PC-3 (cell line): ENCODE data around the gene SNX32. TPM values are rescaled to one million over a fixed set of nuclear protein-coding genes. Genes with fewer than 3 reads are reported as not detected.

Experiments
- ATAC-seq: fragments of 200-7000 bp; cut with Tn5 transposase; 2 replicates; pipeline ENCODE4 v1.9.1; 2020; ENCODE audit warnings: mild to moderate bottlenecking, moderate library complexity
- BruUV-seq: library from RNA; stranded (reverse); fragments of 400-500 nt; replicated peaks from 2 replicates; lab custom pipeline; 2021; lab: Mats Ljungman, UMichigan
- CTCF ChIA-PET: fragments of 300-600 bp; sonication (Branson Sonifier 250); formaldehyde crosslinking; loops from one replicate; lab custom pipeline; 2022; ENCODE audit warnings: antibody characterized with exemption; lab: Charles Lee
- POLR2A ChIA-PET: fragments of 300-600 bp; sonication (Branson Sonifier 250); formaldehyde crosslinking; loops from one replicate; lab custom pipeline; 2022; ENCODE audit warnings: antibody characterized with exemption; ENCODE audit not compliant: unreplicated experiment; lab: Charles Lee
- DNase-seq: peaks from one replicate; pipeline ENCODE4 v3.0.0-alpha.2; 2015
- H2AFZ ChIP-seq: fragments of 300-600 bp; sonication (generic); 2 replicates; pipeline ENCODE4 v1.6.0; 2016; ENCODE audit warnings: antibody characterized with exemption, low read length
- H3F3A ChIP-seq: fragments of 300-600 bp; sonication (generic); one replicate; pipeline ENCODE4 v1.6.0; 2017; ENCODE audit warnings: antibody characterized with exemption, low read length, control low read depth, mild to moderate bottlenecking; ENCODE audit not compliant: unreplicated experiment
- H3K27ac ChIP-seq: fragments of 300-600 bp; sonication (generic); 2 replicates; pipeline ENCODE4 v1.5.1; 2016; ENCODE audit warnings: mild to moderate bottlenecking, low read length
- H3K27me3 ChIP-seq: fragments of 300-600 bp; sonication (generic); 2 replicates; pipeline ENCODE4 v1.6.1; 2016; ENCODE audit warnings: low read length, mixed read lengths
- H3K36me3 ChIP-seq: fragments of 300-600 bp; sonication (generic); 2 replicates; pipeline ENCODE4 v1.6.1; 2016; ENCODE audit warnings: low read depth, mixed run types, low read length, mixed read lengths
- H3K4me1 ChIP-seq: fragments of 300-600 bp; sonication (generic); 2 replicates; pipeline ENCODE4 v1.5.1; 2016; ENCODE audit warnings: low read length; ENCODE audit not compliant: insufficient read depth
- H3K4me2 ChIP-seq: fragments of 300-600 bp; sonication (generic); 2 replicates; pipeline ENCODE4 v1.6.0; 2016; ENCODE audit warnings: low read length
- H3K4me3 ChIP-seq: fragments of 300-600 bp; sonication (generic); 2 replicates; pipeline ENCODE4 v1.5.1; 2016; ENCODE audit warnings: mild to moderate bottlenecking, low read length, mixed read lengths
- H3K79me2 ChIP-seq: fragments of 300-600 bp; sonication (generic); 2 replicates; pipeline ENCODE4 v1.6.1; 2017; ENCODE audit warnings: low read length, mixed read lengths
- H3K9ac ChIP-seq: fragments of 300-600 bp; sonication (generic); 2 replicates; pipeline ENCODE4 v1.6.0; 2016; ENCODE audit warnings: mild to moderate bottlenecking, low read length
- H3K9me2 ChIP-seq: fragments of 300-600 bp; sonication (generic); replicated peaks from 2 replicates; pipeline ENCODE4 v1.6.1; 2016; ENCODE audit warnings: mixed run types, low read length, mixed read lengths
- H3K9me3 ChIP-seq: fragments of 300-600 bp; sonication (generic); 2 replicates; pipeline ENCODE4 v1.6.1; 2016; ENCODE audit warnings: low read length, mixed read lengths
- H4K20me1 ChIP-seq: fragments of 300-600 bp; sonication (generic); 2 replicates; pipeline ENCODE4 v1.6.1; 2016; ENCODE audit warnings: low read length, mixed read lengths
- EZH2 ChIP-seq: fragments of 300-600 bp; sonication (generic); IDR thresholded peaks from one replicate; pipeline ENCODE4 v1.6.1; 2017; ENCODE audit warnings: antibody characterized with exemption, mild to moderate bottlenecking, low read length; ENCODE audit not compliant: unreplicated experiment
- EZH2phosphoT487 ChIP-seq: fragments of 300-600 bp; sonication (generic); IDR thresholded peaks from 2 replicates; pipeline ENCODE4 v1.6.1; 2018; ENCODE audit warnings: mild to moderate bottlenecking, antibody characterized with exemption, low read length, borderline replicate concordance
- intact Hi-C: fragments of 100-400 bp; cut with micrococcal nuclease; formaldehyde crosslinking; loops from 2 replicates; pipeline ENCODE4 v1.9.0; 2023
- total RNA-seq: library from RNA; depleted of rRNA; stranded (reverse); fragments of >200 nt; gene quantifications from 2 replicates; pipeline ENCODE4 v1.2.3, GENCODE V29; 2014
- TF ChIP-seq, protein P1 (sequence below): fragments of 300-600 bp; sonication (generic); conservative IDR thresholded peaks from 2 replicates; pipeline ENCODE4 v1.5.1; 2017; ENCODE audit warnings: antibody characterized with exemption, low read depth, mild to moderate bottlenecking, low read length

SNX32 gene
- total RNA-seq, 1 experiment from 2014 or later: not detected

DNA sequence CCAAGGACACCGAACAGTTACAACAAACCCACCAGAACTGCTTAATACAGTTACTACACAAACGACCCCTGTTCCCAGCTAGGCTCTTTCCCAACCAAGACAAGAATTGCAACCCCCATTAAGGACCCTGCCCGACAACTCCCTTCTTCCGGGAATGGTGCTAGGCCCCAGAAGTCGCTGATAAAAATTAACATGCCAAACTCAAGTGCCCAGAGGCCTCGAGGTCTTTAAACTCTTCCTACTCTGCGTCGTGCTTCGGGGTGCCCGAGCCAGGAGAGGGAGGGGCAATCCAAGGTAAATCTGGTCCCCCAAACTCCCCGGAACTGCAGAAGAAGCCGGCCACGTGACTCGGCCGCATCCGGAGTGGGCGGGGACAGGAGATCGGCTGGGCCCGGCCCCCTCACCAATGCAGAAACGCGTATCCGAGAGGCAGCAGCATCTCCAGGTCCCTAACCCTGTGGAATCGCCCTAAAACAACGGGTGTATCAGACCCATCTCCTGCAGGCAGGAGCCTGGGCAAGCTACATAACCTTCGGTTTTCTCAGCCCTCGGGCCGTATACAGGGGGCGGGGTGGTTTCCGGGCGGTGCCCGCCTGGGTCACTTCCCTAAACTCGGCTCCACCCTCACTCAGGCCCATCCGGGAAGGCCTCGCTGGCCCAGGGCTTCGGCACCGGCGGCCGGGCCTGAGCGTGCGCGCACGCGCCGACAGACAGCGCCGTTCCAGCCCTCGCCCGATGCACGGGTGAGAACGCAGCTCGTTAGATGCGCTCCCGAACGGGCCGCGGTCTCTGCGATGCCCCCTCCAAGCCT is 23.1 kb downstream of the SNX32 start:
- Histone ChIP-seq H3K4me3 (peak overlapping the region; percentile 79), H4K20me1 (peaks cover 49% of the 10 kb centered on the region), H3K79me2 (peaks cover 56% of the 10 kb centered on the region), H2AFZ (no peak overlapping the region), H3K27ac (peak overlapping the region; percentile 72), H3K9me2 (no peaks in the 10 kb centered on the region), H3K36me3 (peaks cover 48% of the 10 kb centered on the region), H3K4me2 (peak overlapping the region; percentile 95), H3F3A (peaks cover 11% of the 10 kb centered on the region), H3K4me1 (peaks cover 39% of the 10 kb centered on the region), H3K9me3 (no peaks in the 10 kb centered on the region), H3K27me3 (no peaks in the 10 kb centered on the region), H3K9ac (peak overlapping the region; percentile 90)
- intact Hi-C loops: no loop called here
- ATAC-seq: peak; percentile 9; the same call in 1 of the 2 replicates
- no TSS peak for BruUV-seq
- TF ChIP-seq EZH2phosphoT487: no peak
- no peak for TF ChIP-seq EZH2
- TF ChIP-seq, protein P1, sequence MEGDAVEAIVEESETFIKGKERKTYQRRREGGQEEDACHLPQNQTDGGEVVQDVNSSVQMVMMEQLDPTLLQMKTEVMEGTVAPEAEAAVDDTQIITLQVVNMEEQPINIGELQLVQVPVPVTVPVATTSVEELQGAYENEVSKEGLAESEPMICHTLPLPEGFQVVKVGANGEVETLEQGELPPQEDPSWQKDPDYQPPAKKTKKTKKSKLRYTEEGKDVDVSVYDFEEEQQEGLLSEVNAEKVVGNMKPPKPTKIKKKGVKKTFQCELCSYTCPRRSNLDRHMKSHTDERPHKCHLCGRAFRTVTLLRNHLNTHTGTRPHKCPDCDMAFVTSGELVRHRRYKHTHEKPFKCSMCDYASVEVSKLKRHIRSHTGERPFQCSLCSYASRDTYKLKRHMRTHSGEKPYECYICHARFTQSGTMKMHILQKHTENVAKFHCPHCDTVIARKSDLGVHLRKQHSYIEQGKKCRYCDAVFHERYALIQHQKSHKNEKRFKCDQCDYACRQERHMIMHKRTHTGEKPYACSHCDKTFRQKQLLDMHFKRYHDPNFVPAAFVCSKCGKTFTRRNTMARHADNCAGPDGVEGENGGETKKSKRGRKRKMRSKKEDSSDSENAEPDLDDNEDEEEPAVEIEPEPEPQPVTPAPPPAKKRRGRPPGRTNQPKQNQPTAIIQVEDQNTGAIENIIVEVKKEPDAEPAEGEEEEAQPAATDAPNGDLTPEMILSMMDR: no peak
- ChIA-PET POLR2A (interaction anchor here (0.6 kb wide), 1 partner anchor 41 kb away, joined by 3 read pairs; no protein-coding TSS in a partner anchor), CTCF (interaction anchor here (0.5 kb wide), 1 partner anchor 87 kb away, joined by 6 read pairs; no protein-coding TSS in a partner anchor)
- DNase-seq: peak; percentile 67

DNA sequence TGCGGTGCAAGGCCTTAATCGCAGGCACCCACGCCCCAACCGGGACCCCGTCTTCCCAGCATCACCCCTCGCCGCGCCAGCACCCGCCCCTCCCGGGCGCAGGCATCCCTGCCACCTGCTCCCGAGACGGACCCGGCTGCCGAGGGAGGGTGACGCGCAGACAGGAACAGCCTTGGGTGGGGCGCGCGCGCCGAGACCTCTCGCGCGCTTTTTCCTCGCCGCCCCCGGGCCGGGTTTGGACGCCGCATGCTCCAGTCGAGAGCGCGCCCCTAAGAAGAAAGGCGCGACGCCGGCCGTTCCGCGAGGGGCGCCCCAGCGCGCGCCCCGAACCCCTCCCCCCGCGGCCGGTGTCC is 23.7 kb downstream of the SNX32 start:
- no peak for TF ChIP-seq EZH2
- TF ChIP-seq, protein P1: no peak
- no peak for TF ChIP-seq EZH2phosphoT487
- intact Hi-C loops: no loop called here
- H2AFZ ChIP-seq: no peak overlapping the region

More for the DNA sequence above, 23.7 kb downstream of the SNX32 start:
- H3K27ac ChIP-seq: peak overlapping the region; percentile 72
- peaks cover 49% of the 10 kb centered on the region for H4K20me1 ChIP-seq
- peaks cover 42% of the 10 kb centered on the region for H3K36me3 ChIP-seq
- peak overlapping the region; percentile 90 for H3K9ac ChIP-seq
- H3K79me2 ChIP-seq: peaks cover 62% of the 10 kb centered on the region
- ChIA-PET CTCF (interaction anchor here (0.5 kb wide), 1 partner anchor 88 kb away, joined by 6 read pairs; no protein-coding TSS in a partner anchor), POLR2A (interaction anchor here (0.6 kb wide), 1 partner anchor 40 kb away, joined by 3 read pairs; no protein-coding TSS in a partner anchor)
- no peaks in the 10 kb centered on the region for H3K9me2 ChIP-seq
- H3K4me2 ChIP-seq: peak overlapping the region; percentile 95
- peak overlapping the region; percentile 79 for H3K4me3 ChIP-seq
- no TSS peak for BruUV-seq
- H3K9me3 ChIP-seq: no peaks in the 10 kb centered on the region
- H3K4me1 ChIP-seq: peaks cover 42% of the 10 kb centered on the region
- peaks cover 11% of the 10 kb centered on the region for H3F3A ChIP-seq
- ATAC-seq: no peak
- DNase-seq: peak; percentile 39
- no peaks in the 10 kb centered on the region for H3K27me3 ChIP-seq
